KOPT-K1 (cell line): Measurements from ENCODE around the gene ARHGAP24.
"Not testable (repeated sequence)": the region's sequence is repeated elsewhere in the genome, so short reads cannot be mapped to it uniquely, and the experiment has no call there.

Experiments
- H3K27ac ChIP-seq: fragments of 200-600 bp; sonication (generic); 2 replicates; pipeline ENCODE4 v1.5.1; 2016; ENCODE audit warnings: antibody characterized with exemption, mild to moderate bottlenecking, low read depth, low read length; ENCODE audit not compliant: poor library complexity, severe bottlenecking
- H3K36me3 ChIP-seq: fragments of 200-600 bp; sonication (generic); 2 replicates; pipeline ENCODE4 v1.5.1; 2017; ENCODE audit warnings: antibody characterized with exemption, mild to moderate bottlenecking, low read length, moderate library complexity; ENCODE audit not compliant: insufficient read depth
- H3K9me3 ChIP-seq: fragments of 200-600 bp; sonication (generic); 2 replicates; pipeline ENCODE4 v1.5.1; 2017; ENCODE audit warnings: antibody characterized with exemption, low read length, mild to moderate bottlenecking; ENCODE audit not compliant: insufficient read depth, poor library complexity, severe bottlenecking

The ARHGAP24 gene

GRCh38 chr4:85939595-85939994 lies 464.6 kb downstream of the ARHGAP24 start:
- Histone ChIP-seq H3K9me3 (no peaks in the 10 kb centered on the region), H3K36me3 (no peaks in the 10 kb centered on the region), H3K27ac (no peak overlapping the region)

- no peak overlapping the region for H3K27ac ChIP-seq
- H3K36me3 ChIP-seq = no peaks in the 10 kb centered on the region
- no peaks in the 10 kb centered on the region for H3K9me3 ChIP-seq
These were observed 465.2 kb downstream of the ARHGAP24 start for GRCh38 chr4:85940151-85940550.

- Histone ChIP-seq H3K27ac (no peak overlapping the region), H3K9me3 (no peaks in the 10 kb centered on the region), H3K36me3 (no peaks in the 10 kb centered on the region)
These were observed 467.2 kb downstream of the ARHGAP24 start for GRCh38 chr4:85942107-85942506.

DNA sequence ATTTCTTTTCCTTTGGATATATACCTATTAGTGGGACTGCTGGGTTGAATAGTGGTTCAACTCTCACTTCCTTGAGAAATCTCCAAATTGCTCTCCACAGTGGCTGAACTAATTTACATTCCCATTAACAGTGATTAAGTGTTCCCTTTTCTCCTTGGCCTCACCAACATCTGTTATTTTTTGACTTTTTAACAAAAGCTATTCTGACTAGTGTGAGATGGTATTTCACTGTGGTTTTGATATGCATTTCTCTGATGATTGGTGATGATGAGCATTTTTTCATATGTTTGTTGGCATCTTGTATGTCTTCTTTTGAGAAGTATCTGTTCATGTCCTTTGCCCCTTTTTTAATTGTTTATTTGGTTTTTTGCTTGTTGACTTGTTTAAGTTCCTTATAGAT lies 471.9 kb downstream of the ARHGAP24 start:
- Histone ChIP-seq H3K36me3 (no peaks in the 10 kb centered on the region), H3K9me3 (no peaks in the 10 kb centered on the region), H3K27ac (no peak overlapping the region)

GRCh38 chr4:85951099-85951498 lies 476.1 kb downstream of the ARHGAP24 start:
- Histone ChIP-seq H3K27ac (no peak overlapping the region), H3K36me3 (no peaks in the 10 kb centered on the region), H3K9me3 (no peaks in the 10 kb centered on the region)

DNA sequence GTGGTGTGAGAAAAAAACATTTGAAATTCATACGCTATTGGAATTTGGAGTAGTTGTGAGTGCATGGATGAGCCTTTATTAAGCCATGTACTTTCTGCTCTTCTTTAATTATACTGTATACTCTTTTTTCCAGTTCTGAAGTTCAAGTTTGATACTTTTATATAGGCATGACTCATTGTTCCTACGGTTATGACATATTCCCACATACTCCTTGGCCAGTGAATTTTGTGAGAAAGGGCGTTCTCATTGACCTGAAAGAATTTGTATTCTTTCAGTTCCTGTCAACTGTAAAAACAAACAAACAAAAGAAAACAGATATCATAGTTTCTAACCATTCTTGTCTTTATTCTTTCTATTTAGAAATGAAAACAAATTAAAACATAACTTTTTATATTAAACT lies 477.6 kb downstream of the ARHGAP24 start:
- Histone ChIP-seq H3K36me3 (no peaks in the 10 kb centered on the region), H3K27ac (no peak overlapping the region), H3K9me3 (no peaks in the 10 kb centered on the region)

GRCh38 chr4:85952972-85953650 lies 478.2 kb downstream of the ARHGAP24 start:
- Histone ChIP-seq H3K9me3 (no peaks in the 10 kb centered on the region), H3K27ac (no peak overlapping the region), H3K36me3 (no peaks in the 10 kb centered on the region)

DNA sequence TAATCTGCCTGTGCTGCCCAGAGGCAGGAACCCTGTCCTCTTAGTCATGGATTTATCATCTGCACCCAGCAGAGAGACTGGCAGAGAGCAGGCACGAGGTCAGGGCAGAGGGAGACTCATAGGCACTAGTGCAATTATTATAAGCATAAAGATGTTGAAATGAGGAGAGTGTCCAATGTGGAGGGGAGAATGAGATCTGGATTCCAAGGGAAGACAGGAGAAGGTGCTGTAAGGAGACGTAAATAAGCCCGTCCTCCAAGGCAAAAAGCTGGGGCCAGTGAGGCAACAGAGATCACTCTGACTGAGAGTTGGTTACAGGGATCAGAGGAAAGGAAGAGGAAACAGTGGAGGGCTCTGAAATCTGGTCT lies 478.7 kb downstream of the ARHGAP24 start:
- Histone ChIP-seq H3K36me3 (no peaks in the 10 kb centered on the region), H3K27ac (no peak overlapping the region), H3K9me3 (no peaks in the 10 kb centered on the region)

DNA sequence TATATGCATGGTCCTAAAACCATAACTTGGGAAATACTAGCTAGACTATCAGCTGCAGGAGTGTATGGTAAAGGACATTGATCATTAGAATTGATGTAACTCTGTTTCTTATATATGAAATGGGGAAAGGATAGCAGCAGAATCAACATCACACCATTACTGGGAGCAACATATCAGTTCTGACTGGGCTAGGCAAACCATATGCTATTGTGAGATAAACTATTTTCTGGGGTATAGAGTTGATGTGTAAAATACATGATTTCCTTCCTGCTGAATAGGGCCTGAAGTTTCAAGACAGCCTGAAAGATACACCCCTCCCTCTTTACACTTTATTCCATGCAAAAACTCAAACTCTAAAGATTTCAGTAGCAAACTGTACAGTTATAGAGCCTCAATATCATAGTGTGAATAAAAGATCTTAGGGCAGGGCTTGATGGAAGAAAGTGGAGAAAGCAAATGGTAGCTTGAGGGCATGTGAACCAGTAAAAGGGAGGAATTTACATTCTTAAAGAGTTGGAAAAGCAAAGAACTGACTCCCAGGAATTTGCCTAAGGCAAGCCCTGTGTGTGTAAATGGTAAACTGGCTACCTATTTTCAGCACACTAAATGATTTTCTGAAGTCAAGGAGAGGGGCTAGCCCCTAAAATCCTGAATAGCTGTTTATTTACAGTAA lies 480.8 kb downstream of the ARHGAP24 start:
- no peaks in the 10 kb centered on the region for H3K9me3 ChIP-seq
- no peaks in the 10 kb centered on the region for H3K36me3 ChIP-seq
- no peak overlapping the region for H3K27ac ChIP-seq

DNA sequence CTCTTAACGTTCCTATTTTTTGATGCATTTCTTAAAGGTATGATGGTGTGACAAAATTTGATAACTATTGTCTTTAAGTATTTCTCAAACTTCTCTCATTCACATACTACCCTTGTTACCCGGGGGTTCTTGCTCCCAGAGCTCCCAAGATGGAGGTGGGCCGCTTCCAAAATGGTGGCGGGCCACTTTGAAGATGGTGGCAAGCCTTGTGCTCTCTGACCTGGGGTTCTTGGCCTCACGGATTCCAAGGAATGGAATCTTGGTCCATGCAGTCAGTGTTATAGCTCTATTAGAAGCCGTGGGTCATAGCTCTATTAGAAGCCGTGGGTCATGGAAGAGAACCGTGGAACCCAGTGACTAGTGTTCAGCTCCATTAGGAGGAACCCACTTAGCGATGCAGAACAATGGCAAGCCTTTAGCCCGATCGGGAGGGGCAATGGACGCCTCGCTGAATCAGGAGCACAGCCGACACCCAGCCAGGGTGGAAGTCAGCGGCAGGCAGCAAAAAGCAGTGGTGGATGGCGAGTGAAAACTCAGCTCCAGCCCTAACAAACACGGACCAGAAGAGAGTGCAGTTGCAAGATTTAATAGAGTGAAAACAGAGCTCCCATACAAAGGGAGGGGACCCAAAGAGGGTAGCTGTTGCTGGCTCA lies 481.5 kb downstream of the ARHGAP24 start:
- no peak overlapping the region for H3K27ac ChIP-seq
- no peaks in the 10 kb centered on the region for H3K9me3 ChIP-seq
- H3K36me3 ChIP-seq = no peaks in the 10 kb centered on the region

- H3K36me3 ChIP-seq = no peaks in the 10 kb centered on the region
- no peak overlapping the region for H3K27ac ChIP-seq
- H3K9me3 ChIP-seq = no peaks in the 10 kb centered on the region
These were observed 486.9 kb downstream of the ARHGAP24 start for GRCh38 chr4:85961887-85962286.

DNA sequence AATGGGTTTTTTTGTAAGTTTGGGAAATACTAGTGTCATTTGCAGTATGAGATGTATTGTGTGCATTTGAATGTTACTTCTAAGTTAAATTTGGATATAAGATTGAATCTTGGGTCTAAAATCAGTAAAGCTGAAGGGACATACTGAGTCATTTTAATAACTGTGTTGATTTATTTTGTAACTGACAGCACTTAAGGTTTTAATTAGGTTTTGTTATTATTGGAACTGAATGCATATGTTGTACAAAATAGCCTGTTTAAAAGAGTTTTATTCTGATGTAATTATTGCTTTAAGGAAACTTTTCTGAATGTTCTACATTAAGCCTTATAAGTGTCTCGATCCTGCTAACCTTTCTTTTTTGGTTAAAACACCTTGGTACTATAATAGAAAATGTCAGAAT lies 488.3 kb downstream of the ARHGAP24 start:
- Histone ChIP-seq H3K36me3 (no peaks in the 10 kb centered on the region), H3K9me3 (no peaks in the 10 kb centered on the region), H3K27ac (no peak overlapping the region)

GRCh38 chr4:85964298-85964697 lies 489.3 kb downstream of the ARHGAP24 start:
- H3K27ac ChIP-seq = no peak overlapping the region
- no peaks in the 10 kb centered on the region for H3K36me3 ChIP-seq
- H3K9me3 ChIP-seq = no peaks in the 10 kb centered on the region

- not testable (repeated sequence) for H3K27ac ChIP-seq, H3K9me3 ChIP-seq, H3K36me3 ChIP-seq
These were observed 490.1 kb downstream of the ARHGAP24 start for GRCh38 chr4:85965017-85965416.

GRCh38 chr4:85965529-85965928 lies 490.6 kb downstream of the ARHGAP24 start:
- Histone ChIP-seq H3K27ac (no peak overlapping the region), H3K9me3 (no peaks in the 10 kb centered on the region)

DNA sequence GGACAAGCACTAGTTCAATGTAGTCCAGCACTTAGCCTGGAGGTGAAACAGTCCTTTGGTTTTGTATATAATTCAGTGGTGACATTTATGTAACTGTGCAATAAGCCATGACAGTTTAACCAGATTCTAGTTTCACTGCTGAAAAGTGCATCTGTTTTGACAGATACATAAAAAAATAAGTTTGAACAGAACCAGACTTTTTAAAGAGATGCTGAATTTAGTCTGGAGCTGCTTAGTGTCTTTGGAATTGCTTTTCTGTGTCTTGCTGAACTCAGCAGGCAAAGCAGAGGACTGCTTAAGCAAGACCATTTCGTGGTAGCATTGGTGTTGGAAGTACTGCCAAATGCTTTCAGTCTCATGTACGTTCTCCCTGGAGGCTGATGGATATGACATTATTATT lies 491.4 kb downstream of the ARHGAP24 start:
- H3K9me3 ChIP-seq = no peaks in the 10 kb centered on the region
- no peaks in the 10 kb centered on the region for H3K36me3 ChIP-seq
- no peak overlapping the region for H3K27ac ChIP-seq

More at GRCh38 chr4:85965529-85965928, 490.6 kb downstream of the ARHGAP24 start:
- H3K36me3 ChIP-seq = no peaks in the 10 kb centered on the region
